ENCODE results near the gene RPS6KA2. TPM values are rescaled to one million over a fixed set of nuclear protein-coding genes. Genes with fewer than 3 reads are reported as not detected.

RPS6KA2 gene
- total and polyA plus RNA-seq, 2 donors (not counting 3 experiments of a cell fraction or from before 2014, with no cell fraction given), result 54.5 to 75.8 TPM

DNA sequence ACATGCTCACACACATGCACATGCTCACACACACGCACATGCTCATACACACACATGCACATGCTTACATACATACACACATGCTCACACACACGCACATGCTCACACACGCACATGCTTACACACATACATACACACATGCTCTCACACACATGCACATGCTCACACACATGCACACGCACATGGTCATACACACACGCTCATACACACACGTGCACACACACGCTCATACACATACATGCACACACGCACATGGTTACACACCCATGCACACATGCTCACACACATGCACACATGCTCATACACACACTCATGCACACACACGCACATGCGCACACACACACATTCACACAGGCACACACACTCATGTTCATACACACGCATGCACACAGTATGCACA lies 20.8 kb upstream of the RPS6KA2 start:
- H3K79me2 ChIP-seq (ENCODE audit: control insufficient read depth, insufficient read depth, low read length), result no peaks in the 10 kb centered on the region
- POLR2A ChIA-PET, result no interaction called here
- no TSS peak for BruUV-seq (replicated peaks)
- no peaks in the 10 kb centered on the region for H3K36me3 ChIP-seq (ENCODE audit: control insufficient read depth in 2 of 2, extremely low read depth in 1 of 2, insufficient read depth in 2 of 2, low read length in 2 of 2)
- no peak overlapping the region for H3K9ac ChIP-seq (replicated peaks; ENCODE audit: extremely low read depth, insufficient read depth, low read length)
- no peaks in the 10 kb centered on the region for H3K9me1 ChIP-seq (replicated peaks; ENCODE audit: control insufficient read depth, extremely low read depth, insufficient read depth, low read length)
- H3K4me3 ChIP-seq (replicated peaks in 1 of 3; ENCODE audit: insufficient read depth in 1 of 3, low read depth in 1 of 3, low read length in 3 of 3), result no peak overlapping the region
- CTCF ChIA-PET, result no interaction called here
- H2AFZ ChIP-seq (ENCODE audit: low read depth, low read length), result no peak overlapping the region
- no peak overlapping the region for H3K27ac ChIP-seq (ENCODE audit: insufficient read depth, low read depth, low read length)
- no peak for FAIRE-seq
- H3K27me3 ChIP-seq (ENCODE audit: control insufficient read depth in 2 of 2, insufficient read depth in 2 of 2, low read length in 2 of 2), result no peaks in the 10 kb centered on the region
- no peaks in the 10 kb centered on the region for H4K20me1 ChIP-seq (replicated peaks; ENCODE audit: control insufficient read depth, extremely low read depth, insufficient read depth, low read length)
- no peak for DNase-seq (ENCODE audit: low read depth, low spot score)
- H3K4me1 ChIP-seq (ENCODE audit: control insufficient read depth, extremely low read depth, insufficient read depth, low read length), result peaks cover 11% of the 10 kb centered on the region
- TF ChIP-seq POLR2A (IDR thresholded peaks at IDR 0.05; ENCODE audit: low read depth, low read length) (no peak), FOS (IDR thresholded peaks at IDR 0.05; ENCODE audit: borderline replicate concordance, insufficient read depth, low read length) (no peak), POLR2AphosphoS5 (IDR thresholded peaks at IDR 0.05; ENCODE audit: insufficient read depth, low read depth, low read length) (no peak), MAX (IDR thresholded peaks at IDR 0.05; ENCODE audit: insufficient read depth, insufficient read length) (no peak), JUN (IDR thresholded peaks at IDR 0.05; ENCODE audit: borderline replicate concordance, insufficient read depth, insufficient read length, low read depth) (no peak), EZH2 (IDR thresholded peaks at IDR 0.05; ENCODE audit: borderline replicate concordance, low read depth, low read length, severe bottlenecking) (no peak), GATA2 (IDR thresholded peaks at IDR 0.05; ENCODE audit: insufficient read depth, insufficient read length, low read depth, low read length) (no peak), MYC (IDR thresholded peaks at IDR 0.05; ENCODE audit: low read depth, low read length) (no peak)
- TF ChIP-seq, protein P1, sequence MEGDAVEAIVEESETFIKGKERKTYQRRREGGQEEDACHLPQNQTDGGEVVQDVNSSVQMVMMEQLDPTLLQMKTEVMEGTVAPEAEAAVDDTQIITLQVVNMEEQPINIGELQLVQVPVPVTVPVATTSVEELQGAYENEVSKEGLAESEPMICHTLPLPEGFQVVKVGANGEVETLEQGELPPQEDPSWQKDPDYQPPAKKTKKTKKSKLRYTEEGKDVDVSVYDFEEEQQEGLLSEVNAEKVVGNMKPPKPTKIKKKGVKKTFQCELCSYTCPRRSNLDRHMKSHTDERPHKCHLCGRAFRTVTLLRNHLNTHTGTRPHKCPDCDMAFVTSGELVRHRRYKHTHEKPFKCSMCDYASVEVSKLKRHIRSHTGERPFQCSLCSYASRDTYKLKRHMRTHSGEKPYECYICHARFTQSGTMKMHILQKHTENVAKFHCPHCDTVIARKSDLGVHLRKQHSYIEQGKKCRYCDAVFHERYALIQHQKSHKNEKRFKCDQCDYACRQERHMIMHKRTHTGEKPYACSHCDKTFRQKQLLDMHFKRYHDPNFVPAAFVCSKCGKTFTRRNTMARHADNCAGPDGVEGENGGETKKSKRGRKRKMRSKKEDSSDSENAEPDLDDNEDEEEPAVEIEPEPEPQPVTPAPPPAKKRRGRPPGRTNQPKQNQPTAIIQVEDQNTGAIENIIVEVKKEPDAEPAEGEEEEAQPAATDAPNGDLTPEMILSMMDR (IDR thresholded peaks at IDR 0.05; ENCODE audit: extremely low read depth in 1 of 2, insufficient read depth in 1 of 2, low read depth in 1 of 2, low read length in 2 of 2), result no peak
- intact Hi-C loops (cut with micrococcal nuclease), result no loop called here
- no peak overlapping the region for H3K4me2 ChIP-seq (ENCODE audit: insufficient read depth, low read length)
- H3K9me3 ChIP-seq (replicated peaks; ENCODE audit: control insufficient read depth, insufficient read depth, low read length), result no peaks in the 10 kb centered on the region
- dilution Hi-C loops (cut with MboI; ENCODE audit: extremely low pct_ligation_motif_present, low sequenced_read_pairs), result no loop called here

Measured in endothelial cell of umbilical vein (primary cell).